Endothelial cell (in vitro differentiated cells): ENCODE measurements around the gene GFOD2. TPM values are rescaled to one million over a fixed set of nuclear protein-coding genes. Genes with fewer than 3 reads are reported as not detected.

Experiments used
- DNase-seq: peaks from one replicate; pipeline ENCODE4 v3.0.0; 2021; ENCODE audit warnings: low spot score
- H3K27ac Mint-ChIP-seq: one replicate; pipeline ENCODE4 v1.8.0; 2021; ENCODE audit warnings: mixed read lengths, inconsistent platforms; ENCODE audit not compliant: unreplicated experiment
- H3K27me3 Mint-ChIP-seq: one replicate; pipeline ENCODE4 v1.8.0; 2021; ENCODE audit warnings: mild to moderate bottlenecking, moderate library complexity, mixed read lengths, inconsistent platforms; ENCODE audit not compliant: unreplicated experiment
- H3K36me3 Mint-ChIP-seq: one replicate; pipeline ENCODE4 v1.8.0; 2021; ENCODE audit warnings: mild to moderate bottlenecking, low read depth, mixed read lengths, inconsistent platforms; ENCODE audit not compliant: unreplicated experiment
- H3K4me1 Mint-ChIP-seq: one replicate; pipeline ENCODE4 v1.8.0; 2021; ENCODE audit warnings: mild to moderate bottlenecking, mixed read lengths, inconsistent platforms; ENCODE audit not compliant: unreplicated experiment
- H3K4me3 Mint-ChIP-seq: one replicate; pipeline ENCODE4 v1.8.0; 2021; ENCODE audit warnings: mild to moderate bottlenecking, mixed read lengths, inconsistent platforms; ENCODE audit not compliant: unreplicated experiment
- H3K9me3 Mint-ChIP-seq: one replicate; pipeline ENCODE4 v1.8.0; 2021; ENCODE audit warnings: mixed read lengths, inconsistent platforms; ENCODE audit not compliant: unreplicated experiment
- total RNA-seq: library from RNA; stranded (reverse); fragmentation: NEBNext Ultra II Directional; extraction: Animal tissue kit (Norgen Biotek cat#: 25700); gene quantifications from one replicate; pipeline ENCODE4 v1.2.1, GENCODE V29; 2021; ENCODE audit not compliant: unreplicated experiment
- TF ChIP-seq, protein P1 (sequence below): fragments of 200-600 bp; sonication (generic); IDR thresholded peaks from one replicate; pipeline ENCODE4 v1.5.0; 2021; ENCODE audit warnings: antibody characterized with exemption; ENCODE audit not compliant: unreplicated experiment

Gene GFOD2
- total RNA-seq, 1 donor from 2014 or later, result 44.2 TPM

DNA sequence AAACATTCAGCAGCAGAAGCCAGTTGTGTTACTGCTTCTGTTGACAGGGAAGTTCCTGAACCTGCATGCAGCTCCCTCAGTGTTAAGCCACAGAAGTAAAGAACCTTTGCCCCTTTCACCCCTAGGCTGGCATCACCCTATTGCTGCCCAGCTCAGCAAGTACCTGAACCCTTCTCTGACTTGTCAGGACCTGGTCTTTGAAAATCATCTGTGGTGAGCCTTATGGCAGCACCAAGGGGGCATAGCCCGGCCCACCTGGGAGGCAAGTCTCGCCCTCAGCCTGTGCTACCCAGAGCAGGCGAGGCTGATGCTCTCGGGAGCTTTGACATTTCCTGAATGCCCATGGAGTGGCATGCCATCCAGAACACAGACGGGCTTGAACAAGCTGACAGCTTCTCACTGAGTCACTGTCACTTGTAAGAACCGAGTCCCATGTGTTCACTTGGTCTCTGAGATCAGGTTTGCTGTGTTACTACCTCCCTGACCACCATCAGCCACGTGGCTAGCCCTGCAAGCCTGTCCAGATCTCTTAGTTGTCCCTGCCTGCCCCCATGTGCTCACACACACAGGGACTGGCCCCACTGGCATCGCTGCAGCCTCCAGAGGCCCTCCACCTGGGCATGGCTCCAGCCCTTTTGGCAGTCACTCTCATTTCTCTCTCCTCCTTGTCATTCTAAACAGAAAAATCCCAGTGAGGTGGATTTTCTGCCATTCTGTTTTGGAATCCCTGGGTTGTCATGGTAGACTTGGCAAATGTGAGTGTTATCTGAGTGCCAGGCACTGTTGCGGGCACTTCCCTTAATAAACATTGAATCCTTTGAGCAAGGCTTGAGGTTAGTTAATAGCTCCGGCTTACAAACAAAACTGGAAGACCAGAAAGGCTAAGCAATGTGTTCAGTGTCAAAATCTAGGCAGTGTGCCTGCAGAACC lies 77.1 kb downstream of the GFOD2 start:
- DNase-seq, result no peak
- peaks cover 9% of the 10 kb centered on the region for H3K27me3 Mint-ChIP-seq
- no peaks in the 10 kb centered on the region for H3K4me1 Mint-ChIP-seq
- H3K27ac Mint-ChIP-seq, result no peak overlapping the region
- no peak overlapping the region for H3K4me3 Mint-ChIP-seq
- TF ChIP-seq, protein P1, sequence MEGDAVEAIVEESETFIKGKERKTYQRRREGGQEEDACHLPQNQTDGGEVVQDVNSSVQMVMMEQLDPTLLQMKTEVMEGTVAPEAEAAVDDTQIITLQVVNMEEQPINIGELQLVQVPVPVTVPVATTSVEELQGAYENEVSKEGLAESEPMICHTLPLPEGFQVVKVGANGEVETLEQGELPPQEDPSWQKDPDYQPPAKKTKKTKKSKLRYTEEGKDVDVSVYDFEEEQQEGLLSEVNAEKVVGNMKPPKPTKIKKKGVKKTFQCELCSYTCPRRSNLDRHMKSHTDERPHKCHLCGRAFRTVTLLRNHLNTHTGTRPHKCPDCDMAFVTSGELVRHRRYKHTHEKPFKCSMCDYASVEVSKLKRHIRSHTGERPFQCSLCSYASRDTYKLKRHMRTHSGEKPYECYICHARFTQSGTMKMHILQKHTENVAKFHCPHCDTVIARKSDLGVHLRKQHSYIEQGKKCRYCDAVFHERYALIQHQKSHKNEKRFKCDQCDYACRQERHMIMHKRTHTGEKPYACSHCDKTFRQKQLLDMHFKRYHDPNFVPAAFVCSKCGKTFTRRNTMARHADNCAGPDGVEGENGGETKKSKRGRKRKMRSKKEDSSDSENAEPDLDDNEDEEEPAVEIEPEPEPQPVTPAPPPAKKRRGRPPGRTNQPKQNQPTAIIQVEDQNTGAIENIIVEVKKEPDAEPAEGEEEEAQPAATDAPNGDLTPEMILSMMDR, result no peak
- H3K9me3 Mint-ChIP-seq, result no peaks in the 10 kb centered on the region
- peaks cover 4% of the 10 kb centered on the region for H3K36me3 Mint-ChIP-seq

DNA sequence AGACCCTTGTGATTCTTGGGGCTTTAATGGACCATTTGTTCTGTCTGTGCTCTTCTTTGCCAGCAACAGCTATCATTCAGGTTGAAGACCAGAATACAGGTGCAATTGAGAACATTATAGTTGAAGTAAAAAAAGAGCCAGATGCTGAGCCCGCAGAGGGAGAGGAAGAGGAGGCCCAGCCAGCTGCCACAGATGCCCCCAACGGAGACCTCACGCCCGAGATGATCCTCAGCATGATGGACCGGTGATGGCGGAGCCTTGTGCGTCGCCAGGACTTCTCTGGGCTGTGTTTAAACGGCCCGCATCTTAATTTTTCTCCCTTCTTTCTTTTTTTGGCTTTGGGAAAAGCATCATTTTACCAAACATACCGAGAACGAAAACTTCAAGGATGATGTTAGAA lies 81.5 kb downstream of the GFOD2 start:
- Mint-ChIP-seq H3K27ac (no peak overlapping the region), H3K4me1 (no peaks in the 10 kb centered on the region), H3K9me3 (no peaks in the 10 kb centered on the region), H3K4me3 (no peak overlapping the region), H3K27me3 (peaks cover 6% of the 10 kb centered on the region), H3K36me3 (peaks cover 14% of the 10 kb centered on the region)
- TF ChIP-seq, protein P1, result no peak
- no peak for DNase-seq

DNA sequence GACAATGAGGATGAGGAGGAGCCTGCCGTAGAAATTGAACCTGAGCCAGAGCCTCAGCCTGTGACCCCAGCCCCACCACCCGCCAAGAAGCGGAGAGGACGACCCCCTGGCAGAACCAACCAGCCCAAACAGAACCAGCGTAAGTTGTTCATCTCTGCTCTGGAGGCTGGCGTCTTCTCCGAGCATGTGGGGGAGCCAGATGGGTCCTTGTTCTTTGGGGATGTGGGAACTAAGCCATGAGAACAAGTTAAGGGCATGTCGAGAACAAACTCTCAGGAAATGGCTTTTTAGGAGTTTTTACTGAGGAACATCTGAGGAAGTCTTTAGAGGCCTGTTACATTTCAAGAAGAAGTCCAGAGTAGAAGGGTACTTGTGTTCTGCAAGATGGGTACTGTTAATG lies 82.4 kb downstream of the GFOD2 start:
- no peak overlapping the region for H3K27ac Mint-ChIP-seq

DNA sequence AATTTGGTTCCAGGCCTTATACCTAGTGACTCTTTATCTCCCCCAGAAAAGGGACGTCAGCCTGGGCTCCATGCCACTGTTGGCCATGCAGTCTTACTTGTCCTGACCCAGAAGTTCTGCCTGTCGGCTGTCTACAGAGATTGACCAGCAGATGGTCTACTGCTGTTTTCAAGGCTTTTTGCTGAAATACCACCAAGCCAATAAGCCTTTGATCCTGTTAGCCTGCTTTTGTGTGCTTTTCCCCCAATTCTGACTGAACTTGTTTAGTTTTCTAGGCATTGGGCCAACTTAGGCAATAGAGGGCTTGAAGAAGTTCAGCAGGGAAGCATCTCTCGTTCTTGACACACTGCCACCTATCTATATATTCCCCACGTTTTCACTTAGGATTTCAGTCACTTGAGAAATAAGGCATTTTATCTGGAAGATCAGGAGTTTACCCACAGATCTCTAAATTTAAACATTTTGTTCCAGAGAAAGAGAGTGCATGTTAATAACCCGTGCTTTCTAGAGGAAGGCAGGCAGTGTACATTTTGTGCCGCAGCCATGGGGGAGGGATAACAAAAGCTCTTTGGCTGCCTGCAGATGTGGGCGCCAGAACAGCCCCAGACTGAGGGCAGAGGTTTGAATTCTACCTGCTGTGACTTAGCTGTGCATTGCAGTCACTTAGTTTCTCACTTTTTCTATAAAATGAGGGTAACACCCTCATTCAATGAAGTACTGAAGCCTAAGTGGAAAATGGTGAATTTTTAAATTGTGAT lies 86.5 kb downstream of the GFOD2 start:
- no peaks in the 10 kb centered on the region for H3K9me3 Mint-ChIP-seq
- no peak overlapping the region for H3K27ac Mint-ChIP-seq
- H3K36me3 Mint-ChIP-seq, result peaks cover 31% of the 10 kb centered on the region
- H3K27me3 Mint-ChIP-seq, result peaks cover 1% of the 10 kb centered on the region
- TF ChIP-seq, protein P1, result no peak
- peaks cover 3% of the 10 kb centered on the region for H3K4me1 Mint-ChIP-seq
- no peak overlapping the region for H3K4me3 Mint-ChIP-seq
- DNase-seq, result no peak

More for the DNA sequence above, 82.4 kb downstream of the GFOD2 start:
- Mint-ChIP-seq H3K4me3 (no peak overlapping the region), H3K4me1 (peaks cover 3% of the 10 kb centered on the region), H3K27me3 (peaks cover 5% of the 10 kb centered on the region), H3K9me3 (no peaks in the 10 kb centered on the region), H3K36me3 (peaks cover 20% of the 10 kb centered on the region)
- DNase-seq, result no peak
- TF ChIP-seq, protein P1, result no peak

DNA sequence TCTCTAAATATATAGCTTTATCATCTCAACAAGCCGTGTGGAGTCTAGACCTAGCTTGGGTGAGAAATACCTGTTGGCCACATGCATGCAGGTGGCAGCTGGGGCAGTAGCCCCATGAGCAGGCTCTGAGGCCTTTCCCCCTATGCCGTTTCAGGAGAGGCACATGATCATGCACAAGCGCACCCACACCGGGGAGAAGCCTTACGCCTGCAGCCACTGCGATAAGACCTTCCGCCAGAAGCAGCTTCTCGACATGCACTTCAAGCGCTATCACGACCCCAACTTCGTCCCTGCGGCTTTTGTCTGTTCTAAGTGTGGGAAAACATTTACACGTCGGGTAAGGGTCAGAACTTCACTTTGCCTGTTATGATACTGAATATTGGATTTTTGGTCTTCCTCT lies 90.9 kb downstream of the GFOD2 start:
- Mint-ChIP-seq H3K9me3 (no peaks in the 10 kb centered on the region), H3K4me3 (no peak overlapping the region), H3K27me3 (peaks cover 1% of the 10 kb centered on the region), H3K36me3 (peaks cover 34% of the 10 kb centered on the region), H3K27ac (no peak overlapping the region), H3K4me1 (peaks cover 3% of the 10 kb centered on the region)
- TF ChIP-seq, protein P1, result no peak
- no peak for DNase-seq
